ENCODE results near the gene CLPTM1L.

The CLPTM1L gene

GRCh38 chr5:1390861-1391600 lies 46.1 kb upstream of the CLPTM1L start:
- no peak overlapping the region for H3K4me3 ChIP-seq (ENCODE audit: control insufficient read depth, low read depth, low read length)
- DNase-seq (ENCODE audit: low read depth) = no peak
- TF ChIP-seq CTCF (conservative IDR thresholded peaks at IDR 0.05; ENCODE audit: control insufficient read depth, insufficient read depth, low read depth, low read length) = no peak

GRCh38 chr5:1390333-1390732 lies 45.4 kb upstream of the CLPTM1L start:
- DNase-seq (ENCODE audit: low read depth) = no peak
- no peak overlapping the region for H3K4me3 ChIP-seq (ENCODE audit: control insufficient read depth, low read depth, low read length)
- no peak for TF ChIP-seq CTCF (conservative IDR thresholded peaks at IDR 0.05; ENCODE audit: control insufficient read depth, insufficient read depth, low read depth, low read length)

GRCh38 chr5:1388383-1388967 lies 43.6 kb upstream of the CLPTM1L start:
- no peak overlapping the region for H3K4me3 ChIP-seq (ENCODE audit: control insufficient read depth, low read depth, low read length)
- no peak for DNase-seq (ENCODE audit: low read depth)
- TF ChIP-seq CTCF (conservative IDR thresholded peaks at IDR 0.05; ENCODE audit: control insufficient read depth, insufficient read depth, low read depth, low read length) = no peak

- H3K4me3 ChIP-seq (ENCODE audit: control insufficient read depth, low read depth, low read length) = no peak overlapping the region
- DNase-seq (ENCODE audit: low read depth) = no peak
- TF ChIP-seq CTCF (conservative IDR thresholded peaks at IDR 0.05; ENCODE audit: control insufficient read depth, insufficient read depth, low read depth, low read length) = no peak
Observed at GRCh38 chr5:1387876-1388275, 43.0 kb upstream of the CLPTM1L start.

GRCh38 chr5:1387059-1387755 lies 42.3 kb upstream of the CLPTM1L start:
- H3K4me3 ChIP-seq (ENCODE audit: control insufficient read depth, low read depth, low read length) = no peak overlapping the region
- DNase-seq (ENCODE audit: low read depth) = no peak
- no peak for TF ChIP-seq CTCF (conservative IDR thresholded peaks at IDR 0.05; ENCODE audit: control insufficient read depth, insufficient read depth, low read depth, low read length)

GRCh38 chr5:1386274-1386717 lies 41.4 kb upstream of the CLPTM1L start:
- no peak for DNase-seq (ENCODE audit: low read depth)
- peak overlapping the region; percentile 42 for H3K4me3 ChIP-seq (ENCODE audit: control insufficient read depth, low read depth, low read length)
- no peak for TF ChIP-seq CTCF (conservative IDR thresholded peaks at IDR 0.05; ENCODE audit: control insufficient read depth, insufficient read depth, low read depth, low read length)
